ENCODE measurements around the gene SLC36A2. TPM values are rescaled to one million over a fixed set of nuclear protein-coding genes. Genes with fewer than 3 reads are reported as not detected.

Gene SLC36A2
- polyA plus RNA-seq, 1 donor = 21.0 TPM

DNA sequence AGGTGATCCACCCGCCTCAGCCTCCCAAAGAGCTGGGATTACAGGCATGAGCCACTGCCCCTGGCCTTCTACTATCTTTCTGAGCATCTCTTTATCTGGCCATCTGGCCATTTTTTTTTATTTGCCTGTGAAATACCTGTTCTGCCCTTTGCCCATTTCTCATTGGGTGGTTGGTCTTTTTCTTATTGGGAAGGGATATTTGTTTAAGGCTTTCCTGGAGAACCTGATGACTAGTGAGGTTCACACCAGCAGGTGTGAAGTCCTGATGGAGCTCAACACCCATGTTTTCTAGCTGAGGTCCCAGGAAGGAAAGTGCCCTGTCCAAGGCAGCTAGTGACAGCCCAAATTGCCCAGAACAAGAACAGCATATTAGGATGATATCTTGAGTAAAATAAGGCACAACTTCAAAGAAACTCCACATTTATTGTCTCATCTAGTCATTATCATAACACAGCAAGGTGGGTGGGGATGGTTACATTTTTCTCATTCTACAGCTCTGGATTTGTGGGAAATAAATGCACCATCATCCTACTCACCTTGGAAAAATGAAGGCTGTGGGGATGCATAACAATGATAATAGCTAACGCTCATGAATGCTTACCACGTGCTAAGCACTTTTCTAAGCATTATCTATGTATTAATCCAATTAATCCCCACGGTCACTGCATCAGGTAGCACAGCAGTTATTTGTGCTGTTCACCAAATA, 64.1 kb downstream of the SLC36A2 start:
- no peak for DNase-seq

DNA sequence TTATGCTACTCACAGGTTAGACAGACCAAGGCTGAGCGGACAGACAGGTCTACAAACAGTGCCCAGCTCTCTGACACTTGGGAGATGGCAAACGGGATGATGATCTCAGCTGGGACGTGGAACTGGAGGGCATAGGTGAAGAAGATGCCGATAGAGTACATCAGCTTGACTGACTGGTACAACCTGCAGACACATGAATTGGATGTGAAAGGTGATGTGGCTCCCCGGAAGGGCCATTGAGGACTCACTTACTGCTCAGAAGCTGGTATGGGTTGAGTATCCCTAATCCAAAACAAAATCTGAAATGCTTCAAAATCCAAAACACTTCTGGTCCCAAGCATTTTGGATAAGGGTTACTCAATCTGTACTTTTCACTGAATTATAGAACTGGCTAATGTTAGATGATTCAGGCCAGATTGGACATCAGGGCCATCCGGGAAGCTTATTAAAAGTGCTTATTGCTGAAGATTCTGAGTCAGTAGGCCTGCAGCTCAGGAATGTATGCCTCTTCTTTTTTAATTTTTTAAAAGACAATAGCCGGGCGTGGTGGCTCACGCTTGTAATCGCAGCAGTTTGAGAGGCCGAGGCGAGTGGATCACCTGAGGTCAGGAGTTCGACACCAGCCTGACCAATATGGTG, 66.2 kb downstream of the SLC36A2 start:
- no peak for DNase-seq

GRCh38 chr5:151280443-151280842, 66.9 kb downstream of the SLC36A2 start:
- no peak for DNase-seq

DNA sequence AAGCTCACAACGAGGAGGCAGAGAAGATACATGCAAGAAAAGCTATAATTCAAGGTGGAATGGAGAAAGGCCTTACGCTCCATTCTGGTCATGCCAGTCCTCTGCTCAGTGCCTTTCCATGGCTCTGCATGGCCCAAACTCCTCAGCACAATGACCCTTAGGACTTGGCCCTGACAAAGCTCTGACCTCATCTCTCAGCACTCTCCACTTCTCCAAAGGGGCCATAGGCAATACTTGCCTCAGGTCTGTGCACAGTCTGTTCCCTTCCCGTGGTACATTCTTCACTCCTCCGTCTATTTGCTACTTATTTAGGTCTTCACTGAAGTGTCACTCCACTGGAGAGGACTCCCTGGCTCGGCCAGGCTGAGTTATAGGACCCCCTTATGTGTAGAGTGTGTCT, 68.5 kb downstream of the SLC36A2 start:
- DNase-seq = no peak

- no peak for DNase-seq
Observed at GRCh38 chr5:151275803-151276202, 71.6 kb downstream of the SLC36A2 start.

DNA sequence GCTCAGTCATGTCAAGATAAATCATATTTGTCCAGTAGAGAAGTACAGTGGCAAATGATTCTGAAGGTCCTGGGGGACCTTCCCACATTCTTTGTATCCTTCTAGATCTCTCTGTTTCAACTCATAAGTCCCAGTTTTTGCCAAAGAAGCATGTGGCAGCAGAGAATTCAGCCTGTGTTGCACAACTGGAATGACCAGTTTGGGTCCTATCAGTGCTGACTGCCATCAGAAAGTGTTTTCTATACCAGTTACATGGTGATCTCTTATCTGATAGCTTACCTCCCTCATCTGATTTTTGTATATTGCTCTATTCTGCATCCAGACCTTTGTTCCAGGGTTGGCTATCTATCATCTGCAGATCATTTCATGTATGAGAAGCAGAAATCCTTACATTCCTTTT, 72.7 kb downstream of the SLC36A2 start:
- DNase-seq = no peak

- DNase-seq = no peak
Observed at GRCh38 chr5:151271336-151271735, 76.0 kb downstream of the SLC36A2 start.

DNA sequence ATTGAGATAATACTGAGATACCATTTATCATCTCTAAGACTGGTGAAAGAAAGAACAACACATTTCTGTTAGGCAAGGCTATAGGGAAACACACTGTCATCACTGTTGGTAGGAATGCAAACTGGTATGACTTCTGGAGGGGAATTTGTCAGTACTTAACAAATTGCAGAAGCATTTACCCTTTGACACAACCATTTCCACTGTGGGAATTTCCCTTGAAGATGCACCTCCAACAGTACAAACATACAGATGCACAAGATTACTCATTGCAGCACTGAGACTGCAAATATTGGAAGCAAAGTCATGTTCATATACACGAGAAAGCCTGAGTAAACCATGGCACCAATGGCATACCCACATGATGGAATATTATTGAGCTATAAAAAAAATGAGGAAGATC, 76.8 kb downstream of the SLC36A2 start:
- DNase-seq = no peak

GRCh38 chr5:151267491-151268260, 79.7 kb downstream of the SLC36A2 start:
- no peak for DNase-seq

Other genes starting within 250 kb of the SLC36A2 start
- 134 TPM for gene ANXA6, start 189.8 kb downstream of the SLC36A2 start, polyA plus RNA-seq (ENCODE audit: insufficient read length)
- gene CCDC69, start 123.5 kb downstream of the SLC36A2 start, polyA plus RNA-seq (ENCODE audit: insufficient read length) = 5.3 TPM
- 28.2 TPM for gene GM2A, start 94.4 kb downstream of the SLC36A2 start, polyA plus RNA-seq (ENCODE audit: insufficient read length)
- not detected for gene SLC36A3, start 43.8 kb downstream of the SLC36A2 start, polyA plus RNA-seq (ENCODE audit: insufficient read length)
- 11.2 TPM for gene SLC36A1, start 100.0 kb upstream of the SLC36A2 start, polyA plus RNA-seq (ENCODE audit: insufficient read length)
- 9.4 TPM for gene FAT2, start 243.8 kb upstream of the SLC36A2 start, polyA plus RNA-seq (ENCODE audit: insufficient read length)